NCI-H510A treated with DMSO at 0.1 percent for 48 hours (cell line): ENCODE results near the gene UBA52.
"Not testable (repeated sequence)": the region's sequence is repeated elsewhere in the genome, so short reads cannot be mapped to it uniquely, and the experiment has no call there.

Experiments used
- DNase-seq: peaks from one replicate; lab custom pipeline; 2025; lab: John Stamatoyannopoulos, UW

Gene UBA52

GRCh38 chr19:18593367-18594095 lies 21.9 kb downstream of the UBA52 start:
- DNase-seq: peak; percentile 29

GRCh38 chr19:18594096-18594823 lies 22.6 kb downstream of the UBA52 start:
- peak; percentile 84 for DNase-seq

- no peak for DNase-seq
Measured at GRCh38 chr19:18594824-18595373, 23.2 kb downstream of the UBA52 start.

GRCh38 chr19:18595475-18595874 lies 23.8 kb downstream of the UBA52 start:
- DNase-seq: no peak

GRCh38 chr19:18596752-18597157 lies 25.1 kb downstream of the UBA52 start:
- no peak for DNase-seq

- DNase-seq: no peak
Measured at GRCh38 chr19:18597809-18598660, 26.4 kb downstream of the UBA52 start.

GRCh38 chr19:18599485-18599884 lies 27.8 kb downstream of the UBA52 start:
- DNase-seq: no peak

GRCh38 chr19:18600692-18601397 lies 29.2 kb downstream of the UBA52 start:
- DNase-seq: not testable (repeated sequence)

GRCh38 chr19:18601875-18602274 lies 30.2 kb downstream of the UBA52 start:
- DNase-seq: no peak

- peak; percentile 13 for DNase-seq
Measured at GRCh38 chr19:18603255-18603957, 31.7 kb downstream of the UBA52 start.

- DNase-seq: no peak
Measured at GRCh38 chr19:18603958-18604819, 32.5 kb downstream of the UBA52 start.

GRCh38 chr19:18604820-18605159 lies 33.1 kb downstream of the UBA52 start:
- no peak for DNase-seq

GRCh38 chr19:18605196-18605545 lies 33.5 kb downstream of the UBA52 start:
- no peak for DNase-seq

- no peak for DNase-seq
Measured at GRCh38 chr19:18605546-18606280, 34.1 kb downstream of the UBA52 start.

GRCh38 chr19:18606281-18607225 lies 34.9 kb downstream of the UBA52 start, which contains the start of gene CRLF1:
Gene CRLF1, minus strand, starts transcription at chr19:18606799. Its CDS starts 143 bp downstream, at chr19:18606656.
- DNase-seq: no peak

GRCh38 chr19:18607226-18608101 lies 35.8 kb downstream of the UBA52 start:
- no peak for DNase-seq

GRCh38 chr19:18608102-18608804 lies 36.6 kb downstream of the UBA52 start:
- no peak for DNase-seq
